Measurements from ENCODE around the gene MRPL55.

- no peak for TF ChIP-seq HIC2 (CRISPR knock-in tag; IDR thresholded peaks at IDR 0.05; ENCODE audit: low read depth)
- no peak for TF ChIP-seq ZNF337 (CRISPR knock-in tag; IDR thresholded peaks at IDR 0.05; ENCODE audit: borderline replicate concordance, low read depth)
- TF ChIP-seq ZNF703 (CRISPR knock-in tag; IDR thresholded peaks at IDR 0.05; ENCODE audit: borderline replicate concordance), result no peak
- no peak for TF ChIP-seq PAWR (CRISPR knock-in tag; IDR thresholded peaks at IDR 0.05; ENCODE audit: borderline replicate concordance)
- TF ChIP-seq ZBTB21 (CRISPR knock-in tag; IDR thresholded peaks at IDR 0.05), result no peak
- TF ChIP-seq ZNF562 (CRISPR knock-in tag; IDR thresholded peaks at IDR 0.05; ENCODE audit: borderline replicate concordance), result no peak
- TF ChIP-seq PHF8 (CRISPR knock-in tag; IDR thresholded peaks at IDR 0.05), result no peak
- TF ChIP-seq CTCF (CRISPR knock-in tag; IDR thresholded peaks at IDR 0.05), result no peak
- no peak for TF ChIP-seq NFE2L2 (IDR thresholded peaks at IDR 0.05; ENCODE audit: low read length)
- no peak for TF ChIP-seq EZH2 (conservative IDR thresholded peaks at IDR 0.05; ENCODE audit: low read depth, low read length)
- TF ChIP-seq RAD51 (IDR thresholded peaks at IDR 0.05; ENCODE audit: borderline replicate concordance), result no peak
- no peak for TF ChIP-seq GTF2F1 (IDR thresholded peaks at IDR 0.05; ENCODE audit: low read length)
Measured at GRCh38 chr1:228071839-228072657, 37.1 kb downstream of the MRPL55 start.

Data from HepG2 (cell line).